ENCODE data around the gene TRAPPC6A.

TRAPPC6A gene

DNA sequence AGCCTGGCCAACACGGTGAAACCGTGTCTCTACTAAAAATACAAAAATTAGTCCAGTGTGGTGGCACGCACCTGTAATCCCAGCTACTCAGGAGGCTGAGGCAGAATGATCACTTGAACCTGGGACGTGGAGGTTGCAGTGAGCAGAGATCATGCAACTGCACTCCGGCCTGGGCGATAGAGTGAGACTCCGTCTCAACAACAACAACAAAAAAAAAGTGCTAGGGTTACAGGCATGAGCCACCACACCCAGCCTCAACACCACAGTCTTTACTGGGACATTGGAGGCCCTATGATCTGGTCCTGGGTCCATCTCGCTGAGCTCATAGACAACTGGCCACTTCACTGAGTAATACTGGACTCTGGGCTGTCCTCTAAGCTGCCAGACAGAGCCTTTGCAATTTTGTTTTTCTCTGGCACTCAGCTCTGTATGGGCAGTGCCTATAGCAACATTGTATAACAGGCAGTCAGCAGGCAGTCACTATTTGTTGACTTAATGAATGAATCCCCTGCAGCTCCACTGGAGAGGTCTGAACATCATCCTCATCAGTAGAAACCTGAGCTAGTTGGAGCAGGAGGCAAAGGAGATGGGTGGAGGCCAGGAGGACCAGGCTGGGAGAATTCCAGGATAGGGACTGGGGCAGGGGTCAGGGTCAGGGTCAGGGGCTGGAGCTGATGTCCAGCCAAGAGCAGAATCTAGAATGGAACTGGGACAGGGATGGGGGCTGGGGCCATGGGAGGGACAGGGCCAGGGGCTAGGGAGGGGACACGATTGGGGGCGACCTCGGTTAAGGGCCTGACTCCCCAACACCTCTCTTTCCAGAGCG, 8.7 kb upstream of the TRAPPC6A start:
- DNase-seq (ENCODE audit: low spot score), result no peak

DNA sequence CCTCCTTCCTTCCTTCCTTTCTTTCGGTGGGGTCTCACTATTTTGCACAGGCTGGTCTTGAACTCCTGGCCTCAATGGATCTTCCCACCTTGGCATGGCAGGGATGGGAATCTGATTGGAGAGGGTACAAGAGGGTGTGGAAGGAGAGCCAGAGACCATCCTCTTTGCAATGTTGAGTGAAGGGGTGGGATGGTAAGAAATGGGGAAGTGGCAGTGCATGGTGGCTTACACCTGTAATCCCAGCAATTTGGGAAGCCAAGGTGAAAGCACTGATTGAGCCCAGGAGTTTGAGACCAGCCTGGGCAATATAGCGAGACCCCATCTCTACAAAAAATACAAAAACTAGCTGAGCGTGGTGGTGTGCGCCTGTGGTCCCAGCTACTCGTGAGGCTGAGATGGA, 6.1 kb upstream of the TRAPPC6A start:
- DNase-seq (ENCODE audit: low spot score), result no peak

DNA sequence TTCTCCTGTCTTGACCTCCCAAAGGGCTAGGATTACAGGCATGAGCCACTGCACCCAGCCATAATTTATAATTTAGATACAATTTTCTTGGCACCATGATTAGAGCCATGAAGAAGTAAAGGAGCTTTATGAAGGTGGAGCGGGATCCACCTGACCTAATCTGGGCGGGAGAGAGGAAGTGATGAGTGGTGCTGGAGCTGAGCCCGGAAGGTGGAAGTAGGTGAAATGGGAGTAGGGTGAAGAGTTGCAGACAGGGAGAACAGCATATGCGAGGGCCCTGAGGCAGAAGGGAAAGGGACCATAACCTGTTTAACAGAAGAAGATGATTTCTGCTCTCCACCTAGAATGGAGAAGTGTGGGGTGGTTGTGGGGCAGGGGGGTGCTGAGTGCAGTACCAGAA, 4.7 kb upstream of the TRAPPC6A start:
- no peak for DNase-seq (ENCODE audit: low spot score)

DNA sequence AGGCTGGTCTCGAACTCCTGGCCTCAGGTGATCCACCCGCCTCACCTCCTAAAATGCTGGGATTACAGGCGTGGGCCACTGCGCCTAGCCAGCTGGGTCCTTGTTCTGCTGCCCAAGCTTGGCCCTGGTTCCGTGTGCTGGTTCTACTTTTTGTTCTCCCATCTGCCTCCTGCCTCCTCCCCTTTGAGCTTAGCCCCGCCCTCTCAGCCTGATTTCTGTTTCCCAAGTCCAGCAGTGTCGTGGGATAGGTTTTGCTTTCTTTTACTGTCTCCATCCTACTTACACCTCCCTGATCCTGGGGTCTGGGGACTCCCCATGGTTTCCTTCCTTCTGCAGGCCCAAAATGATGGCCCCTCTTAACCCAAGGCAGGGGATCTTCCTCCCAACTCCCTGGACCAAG, 2.9 kb upstream of the TRAPPC6A start:
- DNase-seq (ENCODE audit: low spot score), result no peak

DNA sequence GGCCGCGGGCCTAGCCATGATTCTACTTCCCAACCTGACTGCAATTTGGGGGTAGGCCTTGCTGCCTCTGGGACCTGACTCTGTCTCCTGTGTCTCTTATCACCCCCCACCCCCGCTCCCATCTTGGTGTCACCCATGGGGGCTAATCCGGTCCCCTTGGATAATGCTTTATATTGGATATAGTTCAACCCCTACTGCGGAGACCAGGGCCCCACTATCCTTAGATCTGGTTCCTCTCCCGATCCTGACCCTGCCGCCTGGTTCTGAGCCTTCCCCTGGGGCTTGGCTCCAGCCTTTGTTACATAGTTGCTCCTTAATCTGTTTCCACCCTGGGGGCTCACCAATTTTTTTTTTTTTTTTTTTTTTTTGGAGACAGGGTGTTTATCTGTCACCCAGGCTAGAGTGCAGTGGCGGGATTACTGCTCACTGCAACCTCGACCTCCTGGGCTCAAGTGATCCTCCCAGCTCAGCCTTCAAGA, 1.9 kb upstream of the TRAPPC6A start:
- no peak for DNase-seq (ENCODE audit: low spot score)

DNA sequence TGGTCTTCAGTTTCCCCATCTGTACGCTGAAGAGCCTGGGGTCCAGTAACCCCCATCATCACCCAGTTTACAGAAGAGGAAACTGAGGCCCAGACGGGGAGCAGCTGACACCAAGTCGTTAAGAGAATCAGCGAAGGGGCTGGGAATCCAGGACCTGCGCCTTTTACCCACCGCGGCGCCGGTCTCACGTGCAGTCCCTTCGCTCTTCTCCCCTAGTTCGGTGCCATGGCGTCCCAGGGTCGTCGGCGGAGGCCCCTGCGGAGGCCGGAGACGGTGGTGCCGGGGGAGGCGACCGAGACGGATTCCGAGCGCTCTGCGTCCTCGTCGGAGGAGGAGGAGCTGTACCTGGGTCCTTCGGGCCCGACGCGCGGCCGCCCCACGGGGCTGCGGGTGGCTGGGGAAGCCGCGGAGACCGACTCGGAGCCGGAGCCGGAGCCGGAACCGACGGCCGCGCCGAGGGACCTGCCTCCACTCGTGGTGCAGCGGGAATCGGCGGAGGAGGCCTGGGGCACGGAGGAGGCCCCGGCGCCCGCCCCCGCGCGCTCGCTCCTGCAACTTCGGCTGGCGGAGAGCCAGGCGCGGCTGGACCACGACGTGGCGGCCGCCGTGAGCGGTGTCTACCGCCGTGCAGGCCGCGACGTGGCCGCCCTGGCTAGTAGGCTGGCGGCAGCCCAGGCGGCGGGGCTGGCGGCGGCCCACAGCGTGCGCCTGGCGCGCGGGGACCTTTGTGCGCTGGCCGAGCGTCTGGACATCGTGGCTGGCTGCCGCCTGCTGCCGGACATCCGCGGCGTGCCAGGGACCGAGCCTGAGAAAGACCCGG, 1.2 kb upstream of the TRAPPC6A start:
- DNase-seq (ENCODE audit: low spot score), result no peak

DNA sequence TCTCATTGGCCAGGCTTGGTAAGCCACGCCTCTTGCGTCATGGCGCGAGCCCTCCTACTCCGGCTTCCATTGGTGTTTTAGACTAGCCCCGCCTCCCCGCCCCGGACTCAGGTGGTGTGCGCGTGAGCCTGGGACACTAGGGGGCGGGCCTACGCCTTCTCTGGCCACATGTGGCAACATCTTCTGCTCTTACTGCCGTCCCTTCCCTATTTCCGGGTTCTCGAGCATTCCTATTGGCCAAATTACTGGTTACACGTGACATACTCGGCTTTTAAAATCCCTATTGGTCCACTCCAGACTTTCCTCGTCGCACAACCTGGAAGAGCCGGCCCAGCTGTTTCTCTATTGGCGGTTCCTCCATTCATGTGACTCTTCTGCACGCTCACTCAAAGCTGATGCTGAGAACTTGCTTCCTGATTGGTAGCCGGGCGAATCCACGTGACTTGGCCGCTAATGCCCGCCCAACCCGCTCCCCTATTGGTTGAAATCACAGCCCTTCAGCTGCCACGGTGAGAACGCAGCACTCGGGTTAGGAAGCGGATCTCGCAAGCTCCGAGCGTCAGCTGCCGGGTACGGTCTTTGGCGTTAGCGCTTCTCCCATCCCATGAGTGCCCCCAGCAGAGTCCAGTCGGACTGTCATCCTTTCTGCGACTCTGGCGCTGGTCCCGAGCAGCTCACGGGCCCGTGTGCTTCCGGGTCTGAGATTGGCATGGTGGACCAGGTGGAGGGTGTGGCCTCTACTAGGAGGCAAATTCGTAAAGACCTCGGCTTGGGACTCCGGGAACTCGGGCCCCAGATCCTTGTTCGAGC, 430 bp upstream of the TRAPPC6A start, which contains the start of gene BLOC1S3:
TSS of gene BLOC1S3 (plus strand) at position 523 of the 810 bp plus-strand sequence. CDS start 513 bp downstream, outside the sequence.
- peak; percentile 100 for DNase-seq (ENCODE audit: low spot score)

DNA sequence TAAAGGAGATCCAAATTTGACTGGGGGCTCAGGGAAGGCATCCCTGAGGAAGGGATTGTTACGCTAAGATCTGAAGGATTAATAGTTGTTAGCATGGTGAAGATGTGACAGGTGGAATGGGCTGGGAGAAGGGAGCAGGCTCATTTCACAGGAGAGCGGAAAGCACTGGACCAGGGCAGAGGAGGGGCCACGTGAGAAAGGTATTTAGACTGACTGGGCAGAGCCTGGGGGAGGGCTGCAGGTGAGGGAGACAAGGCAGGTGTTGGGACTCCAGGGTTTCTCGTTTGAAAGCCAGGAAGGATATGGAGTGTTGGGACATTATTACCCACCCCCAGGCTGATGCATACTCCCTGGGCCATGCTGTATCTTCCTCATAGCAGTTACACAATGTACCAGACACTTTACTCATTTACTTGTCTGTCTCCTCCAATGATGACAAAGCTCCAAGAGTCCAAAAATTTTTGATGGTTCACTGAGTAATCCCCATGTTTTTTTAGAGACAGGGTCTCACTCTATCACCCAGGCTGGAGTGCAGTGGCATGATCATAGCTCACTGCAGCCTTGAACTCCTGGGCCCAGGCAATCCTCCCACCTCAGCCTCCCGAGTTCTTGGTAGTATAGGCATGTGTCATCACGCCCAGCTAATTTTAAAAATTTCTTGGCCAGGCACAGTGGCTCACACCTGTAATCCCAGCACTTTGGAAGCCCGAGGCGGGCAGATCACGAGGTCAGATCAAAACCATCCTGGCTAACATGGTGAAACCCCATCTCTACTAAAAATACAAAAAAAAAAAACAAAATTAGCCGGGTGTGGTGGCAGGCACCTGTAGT, 2.3 kb downstream of the TRAPPC6A start:
- DNase-seq (ENCODE audit: low spot score), result no peak

DNA sequence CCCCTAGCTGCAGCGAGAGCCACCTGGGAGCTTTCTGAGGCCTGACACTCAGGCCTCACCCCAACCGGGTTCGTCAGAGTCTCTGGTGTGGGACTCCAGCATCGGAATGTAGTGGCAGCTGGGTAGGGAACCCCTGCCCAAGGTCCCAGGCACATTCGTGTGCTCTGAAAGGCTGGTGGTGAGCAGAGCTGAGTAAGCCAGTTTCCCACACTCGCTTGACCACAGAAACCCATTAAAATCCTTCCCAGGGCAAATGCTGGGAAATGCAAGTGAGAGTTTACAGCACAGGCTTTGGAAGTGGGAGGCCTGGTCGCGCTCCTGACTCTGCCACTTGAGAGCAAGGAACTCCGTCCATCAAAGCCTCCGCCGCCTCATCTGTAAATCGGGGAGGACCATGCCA, 4.2 kb downstream of the TRAPPC6A start:
- DNase-seq (ENCODE audit: low spot score), result no peak

DNA sequence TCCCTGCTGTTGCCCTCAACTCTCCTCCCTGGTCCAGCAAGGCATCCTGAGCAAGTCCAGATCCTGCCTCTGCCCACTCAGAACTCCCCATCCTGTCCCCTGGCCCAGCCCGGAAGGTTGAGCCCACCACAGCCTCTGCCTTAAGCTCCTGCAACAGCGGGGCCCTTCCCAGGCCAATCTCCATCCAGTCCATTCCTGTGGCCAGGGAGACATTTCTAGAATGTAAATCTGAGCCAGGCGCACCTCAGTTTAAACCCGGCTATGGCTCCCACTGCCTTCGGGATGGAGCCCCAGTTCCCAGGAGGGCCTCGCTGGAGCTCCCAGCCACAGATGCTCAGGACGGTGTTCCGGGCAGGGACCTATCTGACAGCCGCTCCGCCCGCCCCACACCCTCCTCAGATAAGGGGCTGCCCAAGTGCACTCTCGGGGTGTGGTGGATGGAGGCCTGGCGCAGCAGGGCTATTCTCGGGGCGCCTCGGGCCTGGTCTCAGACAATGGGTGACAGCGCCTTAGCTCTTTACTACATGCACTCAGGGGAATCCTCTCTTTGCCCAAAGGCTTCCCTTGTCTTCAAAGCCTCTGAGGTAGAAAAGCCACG, 5.3 kb downstream of the TRAPPC6A start:
- DNase-seq (ENCODE audit: low spot score), result no peak

DNA sequence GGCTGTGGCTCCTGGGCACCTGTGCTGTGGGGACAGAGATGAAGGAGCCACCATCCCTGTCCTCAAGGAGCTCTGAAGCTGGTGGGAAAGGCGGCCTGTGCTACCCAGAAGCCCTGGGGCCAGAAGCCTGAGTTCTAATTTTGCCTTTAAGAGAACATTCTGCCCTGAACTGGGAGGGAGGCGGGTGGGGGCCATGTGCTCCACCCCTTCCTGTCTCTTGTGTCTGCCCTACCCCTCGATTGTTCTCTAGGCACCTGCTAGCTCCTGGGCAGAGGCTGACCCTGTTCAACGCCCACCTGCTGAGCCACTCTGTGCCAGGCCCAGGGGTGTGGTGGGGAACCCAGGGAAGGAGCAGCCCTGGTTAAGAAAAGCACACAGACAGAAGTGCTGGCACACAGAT, 5.9 kb downstream of the TRAPPC6A start:
- no peak for DNase-seq (ENCODE audit: low spot score)

DNA sequence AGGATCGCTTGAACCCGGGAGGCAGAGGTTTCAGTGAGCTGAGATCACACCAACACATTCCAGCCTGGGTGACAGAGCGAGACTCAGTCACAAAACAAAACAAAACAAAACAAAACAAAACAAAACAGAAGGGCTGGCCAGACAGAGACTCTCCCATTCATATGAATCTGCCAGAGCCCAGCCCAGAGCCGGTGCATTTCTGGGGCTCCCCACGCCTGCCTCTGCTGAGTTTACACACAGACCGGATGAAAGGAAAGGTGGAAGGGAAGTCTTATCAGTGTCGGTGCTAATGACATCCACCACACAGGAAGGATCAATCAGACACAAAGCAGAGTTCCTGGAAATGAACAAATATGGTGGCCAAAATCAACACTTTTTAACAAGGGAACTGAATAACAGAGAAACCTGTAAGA, 6.8 kb downstream of the TRAPPC6A start:
- no peak for DNase-seq (ENCODE audit: low spot score)

DNA sequence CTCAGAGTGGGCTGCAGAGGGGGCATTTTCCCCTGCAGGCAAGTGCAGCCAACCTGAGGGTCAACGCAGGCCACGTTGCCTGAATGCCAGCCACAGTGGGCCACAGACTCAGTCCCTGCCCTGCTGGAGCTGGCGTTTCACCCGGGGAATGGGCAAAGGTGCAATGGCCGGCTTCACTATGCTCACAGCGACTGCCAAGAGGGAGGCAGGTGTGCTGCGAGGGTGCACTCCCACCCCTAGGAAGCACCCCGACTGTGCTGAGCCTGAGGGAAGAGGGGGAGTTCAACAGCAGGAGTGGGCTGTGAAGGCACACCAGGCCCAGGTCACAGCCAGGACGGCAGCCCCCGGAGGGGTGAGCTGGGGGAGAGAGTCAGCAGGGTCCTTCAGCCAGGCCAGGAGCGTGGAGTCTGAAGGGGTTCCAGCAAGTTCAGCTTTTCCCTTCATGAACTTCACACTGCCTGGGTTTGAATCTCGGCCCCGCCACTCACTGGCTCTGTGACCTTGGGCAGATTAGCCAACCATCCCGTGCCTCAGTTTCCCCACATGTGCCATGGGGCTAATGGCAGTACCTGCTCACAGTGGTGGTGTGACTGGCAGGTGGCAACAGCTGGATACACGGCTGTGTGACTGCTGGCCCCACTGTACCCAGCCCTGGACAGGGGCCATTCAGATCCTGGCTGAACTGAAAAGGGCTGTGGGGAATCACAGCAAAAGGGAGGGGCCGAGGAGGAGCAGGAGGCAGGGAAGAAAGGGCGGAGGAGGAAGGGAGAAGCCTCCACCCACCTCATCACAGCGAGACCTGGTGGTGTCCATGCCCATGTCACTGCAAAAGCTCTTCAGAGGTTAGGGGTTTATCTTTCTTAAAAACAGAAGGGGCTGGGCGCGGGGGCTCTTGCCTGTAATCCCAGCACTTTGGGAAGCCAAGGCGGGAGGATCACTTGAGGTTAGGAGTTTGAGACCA, 7.6 kb downstream of the TRAPPC6A start:
- DNase-seq (ENCODE audit: low spot score), result no peak

DNA sequence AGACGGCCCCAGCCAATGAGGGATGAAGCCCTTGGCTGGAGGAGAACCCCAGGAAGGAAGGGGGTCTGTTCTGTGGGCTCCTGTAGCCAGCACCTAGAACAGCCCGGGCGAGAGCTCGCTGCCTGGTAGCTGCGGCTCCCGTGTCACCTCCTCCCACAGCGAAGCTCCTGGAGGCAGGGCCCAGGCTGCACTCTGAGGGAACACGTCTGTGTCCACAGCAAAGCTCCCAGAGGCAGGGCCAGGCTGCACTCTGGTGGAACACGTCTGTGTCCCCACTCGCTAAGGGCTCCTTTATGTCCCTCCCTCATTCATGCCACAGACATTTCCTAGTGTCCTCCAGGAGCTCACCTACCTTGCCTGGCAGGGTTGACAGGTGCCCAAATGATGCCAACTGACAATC, 8.4 kb downstream of the TRAPPC6A start:
- no peak for DNase-seq (ENCODE audit: low spot score)

DNA sequence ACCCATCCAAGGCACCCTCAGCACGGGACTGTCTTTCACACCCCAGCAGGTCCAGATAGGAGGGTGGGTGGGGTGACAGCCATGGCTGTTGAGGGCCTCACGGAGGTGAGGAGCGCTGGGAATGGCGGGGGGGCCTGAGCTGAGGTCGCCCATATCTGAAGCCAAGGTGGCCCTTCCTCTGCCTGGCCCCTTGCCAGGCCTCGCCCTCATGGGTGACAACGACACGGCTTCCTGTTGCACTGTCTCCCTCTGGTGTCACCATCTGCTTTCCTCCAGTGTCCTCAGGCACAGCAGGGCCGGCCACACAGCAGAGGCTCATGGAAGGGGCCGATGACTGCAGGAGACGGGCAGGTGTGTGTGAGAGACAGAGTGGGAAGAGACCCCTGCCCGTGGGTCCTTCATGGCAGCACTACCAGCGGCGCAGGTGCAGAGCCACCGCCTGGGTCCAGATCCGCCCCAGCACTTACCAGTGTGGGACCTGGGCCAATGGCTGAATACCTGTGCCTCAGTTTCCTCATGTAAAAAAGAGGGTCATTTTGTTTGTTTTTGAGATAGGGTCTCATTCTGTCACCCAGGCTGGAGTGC, 9.2 kb downstream of the TRAPPC6A start:
- DNase-seq (ENCODE audit: low spot score), result no peak

DNA sequence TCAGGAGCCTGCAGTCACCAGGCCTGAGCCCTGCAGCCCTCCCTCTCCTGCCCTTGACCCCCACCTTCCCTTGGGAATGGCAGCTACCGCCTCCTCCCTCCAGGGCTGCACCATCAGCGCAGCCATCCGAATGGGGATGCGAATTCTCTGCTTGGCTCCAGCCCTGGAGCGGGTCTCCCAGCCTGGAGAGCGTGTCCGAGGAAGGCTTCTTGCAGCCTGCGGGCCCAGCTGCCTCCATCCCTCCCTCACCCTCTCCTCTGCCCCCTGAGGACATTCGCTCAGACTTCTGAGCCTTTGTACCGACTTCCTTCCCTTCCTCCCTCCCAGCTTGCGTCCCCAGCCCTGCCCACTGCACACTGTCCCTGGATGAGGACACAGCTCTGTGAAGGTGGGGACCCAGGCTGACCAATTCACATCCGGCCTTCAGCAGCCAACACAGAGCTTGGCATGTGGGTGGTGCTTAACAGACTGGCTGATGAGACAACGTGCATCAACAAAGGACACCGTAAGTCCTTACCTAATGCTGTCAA, 11.2 kb downstream of the TRAPPC6A start:
- DNase-seq (ENCODE audit: low spot score), result no peak

DNA sequence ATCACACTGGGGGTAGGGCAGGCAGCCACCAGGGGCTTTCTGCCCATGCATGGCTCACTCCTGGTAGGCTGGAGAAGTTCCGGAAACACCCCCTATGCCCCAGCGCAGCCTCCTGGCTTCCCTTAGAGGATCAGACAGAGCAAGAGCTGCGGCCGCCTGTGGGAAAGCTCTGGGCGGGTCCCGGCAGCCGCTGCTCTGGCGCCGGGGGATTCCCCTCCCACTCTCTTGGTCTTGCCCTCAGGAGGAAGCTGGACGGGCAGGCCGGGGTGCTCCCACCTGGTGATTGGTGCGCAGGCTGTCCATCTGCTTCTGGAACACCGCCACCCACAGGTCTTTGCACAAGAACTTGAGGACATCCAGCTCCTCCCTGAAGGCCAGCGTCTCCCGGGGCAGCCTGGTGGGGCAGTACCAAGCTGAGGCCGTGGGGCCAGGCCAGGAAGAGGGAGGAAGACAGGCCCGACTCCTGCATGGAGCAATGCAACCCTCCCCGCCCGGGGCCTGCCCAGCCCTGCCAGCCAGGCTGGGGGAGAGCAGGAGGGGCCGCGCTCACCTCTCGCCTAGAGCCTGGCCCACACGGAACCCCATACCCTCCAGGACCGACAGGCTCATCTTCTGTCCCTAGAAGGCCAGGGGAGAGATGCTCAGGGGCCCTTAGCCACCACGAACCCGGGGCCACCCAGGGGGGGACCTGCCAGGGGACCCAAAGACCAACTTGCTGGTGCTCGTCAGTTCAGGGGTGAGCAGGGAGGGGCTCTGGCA, 13.3 kb downstream of the TRAPPC6A start:
- DNase-seq (ENCODE audit: low spot score), result no peak

DNA sequence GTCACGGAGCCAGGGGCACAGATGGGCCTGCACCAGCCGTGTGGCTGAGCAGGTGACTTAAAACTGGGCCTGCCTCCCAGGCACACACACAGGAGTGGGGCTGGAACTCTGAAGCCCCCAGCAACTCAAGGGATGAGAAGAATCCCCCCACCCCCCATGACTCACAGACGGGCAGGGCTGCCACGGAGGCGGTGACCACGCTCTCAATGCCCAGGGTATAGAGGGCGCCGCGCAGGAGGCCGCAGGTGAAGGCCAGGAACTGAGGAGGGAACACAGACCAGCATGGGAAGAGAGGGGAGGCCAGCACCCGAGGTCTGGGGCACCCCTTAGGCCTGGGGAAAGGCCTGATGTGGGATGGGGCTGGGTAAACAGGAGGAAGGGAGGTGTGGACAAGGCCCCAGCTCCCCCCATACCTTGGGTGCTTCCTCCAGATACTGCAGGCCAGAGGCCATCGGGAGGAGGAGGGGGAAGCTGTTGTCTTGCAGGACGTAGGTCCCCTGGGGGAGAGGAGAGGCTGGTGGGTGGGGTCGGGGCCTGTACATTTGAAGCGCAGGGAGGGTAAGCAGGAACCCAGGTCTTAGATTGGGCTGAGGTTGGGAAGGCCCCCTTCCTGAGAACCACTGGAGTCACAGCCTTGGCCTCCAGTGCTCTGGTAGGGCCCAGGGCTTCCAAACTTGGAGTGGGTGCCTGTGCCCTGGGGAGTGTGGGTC, 14.1 kb downstream of the TRAPPC6A start:
- no peak for DNase-seq (ENCODE audit: low spot score)
